GM19463 (cell line): ENCODE data around the gene NAA20.
"Not testable (repeated sequence)": the region's sequence is repeated elsewhere in the genome, so short reads cannot be mapped to it uniquely, and the experiment has no call there.

Source experiments
- ATAC-seq: cut with Tn5 transposase; IDR thresholded peaks from one replicate; pipeline ENCODE4 v1.9.1; 2021; ENCODE audit warnings: mild to moderate bottlenecking, moderate library complexity; ENCODE audit not compliant: unreplicated experiment

NAA20 gene

GRCh38 chr20:19991308-19991707 is 25.9 kb upstream of the NAA20 start:
- no peak for ATAC-seq

- ATAC-seq = no peak
These were observed 25.3 kb upstream of the NAA20 start for GRCh38 chr20:19991854-19992253.

- ATAC-seq = no peak
These were observed 23.9 kb upstream of the NAA20 start for GRCh38 chr20:19992996-19993908.

GRCh38 chr20:19993958-19994669 is 23.0 kb upstream of the NAA20 start:
- no peak for ATAC-seq

GRCh38 chr20:19995220-19995863 is 21.8 kb upstream of the NAA20 start:
- ATAC-seq = no peak

GRCh38 chr20:19996222-19996621 is 20.9 kb upstream of the NAA20 start:
- no peak for ATAC-seq

- ATAC-seq = no peak
These were observed 20.2 kb upstream of the NAA20 start for GRCh38 chr20:19996917-19997316.

GRCh38 chr20:19998990-19999705 is 18.0 kb upstream of the NAA20 start:
- no peak for ATAC-seq

- no peak for ATAC-seq
These were observed 16.8 kb upstream of the NAA20 start for GRCh38 chr20:20000211-20000968.

GRCh38 chr20:20002101-20002998 is 14.8 kb upstream of the NAA20 start:
- ATAC-seq = no peak

GRCh38 chr20:20003031-20003954 is 13.9 kb upstream of the NAA20 start:
- ATAC-seq = no peak

- not testable (repeated sequence) for ATAC-seq
These were observed 13.2 kb upstream of the NAA20 start for GRCh38 chr20:20003955-20004322.

- no peak for ATAC-seq
These were observed 11.8 kb upstream of the NAA20 start for GRCh38 chr20:20005342-20005741.

GRCh38 chr20:20009784-20010253 is 7.3 kb upstream of the NAA20 start:
- ATAC-seq = no peak

- ATAC-seq = no peak
These were observed 6.3 kb upstream of the NAA20 start for GRCh38 chr20:20010639-20011500.

- ATAC-seq = no peak
These were observed 4.6 kb upstream of the NAA20 start for GRCh38 chr20:20012541-20012940.

GRCh38 chr20:20014659-20015058 is 2.5 kb upstream of the NAA20 start:
- ATAC-seq = no peak
